Vagina (tissue), 2 donors: Measurements from ENCODE around the gene PNMA8C. TPM values are rescaled to one million over a fixed set of nuclear protein-coding genes. Genes with fewer than 3 reads are reported as not detected.

ENCODE experiments used
- DNase-seq, 2 donors: peaks; one replicate each; pipeline ENCODE4 v3.0.0-alpha.2; 2017; ENCODE audit errors: extremely low spot score in 2 of 2
- H3K27ac ChIP-seq: fragments of 200-600 bp; sonication (generic); one replicate; pipeline ENCODE4 v1.5.1; 2019
- H3K27me3 ChIP-seq: fragments of 200-600 bp; sonication (generic); one replicate; pipeline ENCODE4 v1.5.1; 2019
- H3K36me3 ChIP-seq, 2 donors: fragments of 200-600 bp; sonication (generic); one replicate each; pipeline ENCODE4 v1.5.1; 2017 to 2019
- H3K4me1 ChIP-seq: fragments of 200-600 bp; sonication (generic); one replicate; pipeline ENCODE4 v1.5.1; 2019
- H3K4me3 ChIP-seq, 2 donors: fragments of 200-600 bp; sonication (generic); 1 replicate in 1 of 2; 2 replicates in 1 of 2; pipeline ENCODE4 v1.5.1; 2016 to 2019
- H3K9me3 ChIP-seq: fragments of 200-600 bp; sonication (generic); one replicate; pipeline ENCODE4 v1.5.1; 2019
- POLR2A ChIP-seq, 2 donors: fragments of 450-650 bp; IDR thresholded peaks; one replicate each; pipeline ENCODE4 v1.6.1; 2017; ENCODE audit warnings: antibody characterized with exemption in 2 of 2, mild to moderate bottlenecking in 2 of 2, moderate library complexity in 2 of 2
- POLR2AphosphoS5 ChIP-seq, 2 donors: sonication (generic); formaldehyde crosslinking; IDR thresholded peaks; one replicate each; pipeline ENCODE4 v1.9.0; 2017; ENCODE audit warnings: antibody characterized with exemption in 2 of 2, mild to moderate bottlenecking in 2 of 2, low read depth in 1 of 2; ENCODE audit not compliant: insufficient read depth in 1 of 2
- intact Hi-C: fragments of 100-400 bp; cut with DNase I; formaldehyde crosslinking; loops from one replicate; pipeline ENCODE4 v1.15.1; 2023
- total RNA-seq: library from RNA; depleted of rRNA; stranded (reverse); fragments of >200 nt; gene quantifications from one replicate; pipeline ENCODE4 v1.2.3, GENCODE V29; 2016
- TF ChIP-seq, protein P1 (sequence below), 3 experiments: fragments of 450-650 bp in 2 of 3; fragments of 200-600 bp in 1 of 3; sonication (generic) in 1 of 3; IDR thresholded peaks; one replicate each; pipeline ENCODE4 v1.5.1; 2017 to 2019; ENCODE audit warnings: antibody characterized with exemption in 3 of 3, mild to moderate bottlenecking in 2 of 3, moderate library complexity in 2 of 3

Gene PNMA8C
- total RNA-seq, result 0.25 TPM

DNA sequence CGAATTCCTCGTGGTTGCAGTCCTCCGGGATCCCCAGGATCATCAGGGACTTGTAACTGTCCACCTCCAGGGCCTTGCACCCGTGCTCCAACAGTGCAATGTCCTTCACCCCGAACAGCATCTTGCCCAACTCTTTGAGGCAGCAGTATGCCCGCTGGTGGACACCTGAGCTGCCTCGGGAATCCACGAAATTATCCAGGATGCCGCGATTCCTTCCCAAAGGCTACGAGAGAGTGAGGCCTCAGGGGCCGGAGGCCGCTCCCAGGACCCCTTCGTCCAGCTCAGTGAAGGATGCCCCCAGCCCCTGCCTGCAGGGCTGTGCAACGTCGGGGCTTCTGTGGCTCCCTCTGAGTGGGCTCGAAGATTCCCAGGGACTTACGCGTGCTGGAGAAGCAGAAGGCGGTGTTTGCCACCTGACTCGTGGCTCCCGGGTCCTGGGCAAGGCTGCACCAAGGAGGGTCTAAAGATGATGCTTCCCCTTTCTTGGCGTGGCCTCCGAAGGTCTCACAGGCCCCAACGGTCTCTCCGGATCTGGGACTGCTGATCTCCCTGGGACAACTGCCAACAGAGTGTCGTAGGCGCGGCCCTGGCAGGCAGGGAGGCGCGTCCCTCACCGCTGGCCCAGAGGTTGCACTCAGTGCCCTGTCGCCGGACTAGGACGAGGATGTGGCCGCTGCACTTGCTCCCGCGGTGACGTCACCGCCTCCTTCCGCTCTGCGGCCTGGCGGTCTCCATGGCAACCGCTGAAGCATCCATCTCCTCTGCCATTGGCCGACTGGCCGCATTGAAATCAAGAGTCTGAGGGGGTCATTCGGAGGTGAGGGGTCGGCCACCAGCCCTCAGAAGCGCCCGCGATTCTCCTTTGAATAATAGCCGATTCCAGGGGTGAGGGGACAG, at the start of gene PNMA8C:
Gene PNMA8C (minus strand): TSS at position 698 of the 897 bp plus-strand sequence. CDS start 577 bp downstream, at position 121.
- no peak for DNase-seq
- Histone ChIP-seq H3K4me3 (peak within 1 kb of the TSS; percentile 4 to 27), H3K4me1 (peaks cover 21% of the 10 kb centered on the region), H3K27me3 (no peaks in the 10 kb centered on the region), H3K9me3 (no peaks in the 10 kb centered on the region), H3K27ac (no peak within 1 kb of the TSS), H3K36me3 (no peaks in the 10 kb centered on the region)
- no peak for TF ChIP-seq POLR2AphosphoS5 (IDR thresholded peaks at IDR 0.05; ENCODE audit: insufficient read depth in 1 of 2, low read depth in 1 of 2)
- TF ChIP-seq POLR2A (IDR thresholded peaks at IDR 0.05), result no peak
- TF ChIP-seq, protein P1, sequence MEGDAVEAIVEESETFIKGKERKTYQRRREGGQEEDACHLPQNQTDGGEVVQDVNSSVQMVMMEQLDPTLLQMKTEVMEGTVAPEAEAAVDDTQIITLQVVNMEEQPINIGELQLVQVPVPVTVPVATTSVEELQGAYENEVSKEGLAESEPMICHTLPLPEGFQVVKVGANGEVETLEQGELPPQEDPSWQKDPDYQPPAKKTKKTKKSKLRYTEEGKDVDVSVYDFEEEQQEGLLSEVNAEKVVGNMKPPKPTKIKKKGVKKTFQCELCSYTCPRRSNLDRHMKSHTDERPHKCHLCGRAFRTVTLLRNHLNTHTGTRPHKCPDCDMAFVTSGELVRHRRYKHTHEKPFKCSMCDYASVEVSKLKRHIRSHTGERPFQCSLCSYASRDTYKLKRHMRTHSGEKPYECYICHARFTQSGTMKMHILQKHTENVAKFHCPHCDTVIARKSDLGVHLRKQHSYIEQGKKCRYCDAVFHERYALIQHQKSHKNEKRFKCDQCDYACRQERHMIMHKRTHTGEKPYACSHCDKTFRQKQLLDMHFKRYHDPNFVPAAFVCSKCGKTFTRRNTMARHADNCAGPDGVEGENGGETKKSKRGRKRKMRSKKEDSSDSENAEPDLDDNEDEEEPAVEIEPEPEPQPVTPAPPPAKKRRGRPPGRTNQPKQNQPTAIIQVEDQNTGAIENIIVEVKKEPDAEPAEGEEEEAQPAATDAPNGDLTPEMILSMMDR (IDR thresholded peaks at IDR 0.05), result no peak
- intact Hi-C loops, result no loop called here

DNA sequence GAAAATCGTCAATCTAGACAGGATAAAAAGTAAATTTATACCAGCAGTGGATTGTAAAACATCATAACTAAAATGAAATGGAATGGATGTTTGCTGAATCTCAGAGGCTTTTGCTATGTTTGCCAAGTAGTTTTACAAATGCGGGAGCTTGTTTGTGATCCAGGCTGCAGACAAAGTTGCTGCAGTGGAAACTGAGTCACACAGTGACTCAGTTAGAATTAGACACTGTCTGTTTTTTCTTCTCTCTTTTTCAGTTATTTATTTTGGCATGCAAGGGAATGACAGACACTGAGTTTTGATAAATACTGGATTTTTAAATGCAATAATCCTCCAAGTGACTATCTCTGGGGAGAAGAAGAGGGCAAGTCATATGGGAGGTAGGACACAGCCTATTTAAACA, 47.2 kb upstream of the PNMA8C start:
- peaks cover 16% of the 10 kb centered on the region for H3K4me1 ChIP-seq
- intact Hi-C loops, result no loop called here
- TF ChIP-seq POLR2A (IDR thresholded peaks at IDR 0.05), result no peak
- TF ChIP-seq, protein P1 (IDR thresholded peaks at IDR 0.05), result no peak
- TF ChIP-seq POLR2AphosphoS5 (IDR thresholded peaks at IDR 0.05; ENCODE audit: insufficient read depth in 1 of 2, low read depth in 1 of 2), result no peak
- H3K9me3 ChIP-seq, result no peaks in the 10 kb centered on the region
- no peak for DNase-seq
- no peaks in the 10 kb centered on the region for H3K36me3 ChIP-seq
- no peak overlapping the region for H3K4me3 ChIP-seq
- H3K27ac ChIP-seq, result no peak overlapping the region
- H3K27me3 ChIP-seq, result no peaks in the 10 kb centered on the region

DNA sequence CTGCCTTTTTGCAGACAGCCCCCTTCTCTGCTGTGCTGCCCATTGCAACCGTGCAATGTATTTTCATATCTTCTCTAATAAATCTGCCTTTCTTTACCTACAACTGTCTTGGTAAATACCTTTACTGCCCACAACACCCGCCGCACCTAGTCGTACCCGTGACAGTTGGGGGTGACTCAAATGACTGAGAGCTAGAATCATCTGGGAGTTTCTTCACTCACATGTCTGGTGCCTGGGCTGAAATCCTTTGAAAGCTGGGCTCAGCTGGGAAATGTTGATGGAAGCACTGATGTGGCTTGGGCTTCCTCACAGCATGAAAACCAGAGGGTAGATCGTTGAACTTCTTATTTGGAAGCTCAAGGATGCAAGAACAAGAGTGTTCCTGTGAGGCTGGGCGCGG, 45.5 kb upstream of the PNMA8C start:
- Histone ChIP-seq H3K27ac (no peak overlapping the region), H3K27me3 (no peaks in the 10 kb centered on the region)
- intact Hi-C loops, result no loop called here

DNA sequence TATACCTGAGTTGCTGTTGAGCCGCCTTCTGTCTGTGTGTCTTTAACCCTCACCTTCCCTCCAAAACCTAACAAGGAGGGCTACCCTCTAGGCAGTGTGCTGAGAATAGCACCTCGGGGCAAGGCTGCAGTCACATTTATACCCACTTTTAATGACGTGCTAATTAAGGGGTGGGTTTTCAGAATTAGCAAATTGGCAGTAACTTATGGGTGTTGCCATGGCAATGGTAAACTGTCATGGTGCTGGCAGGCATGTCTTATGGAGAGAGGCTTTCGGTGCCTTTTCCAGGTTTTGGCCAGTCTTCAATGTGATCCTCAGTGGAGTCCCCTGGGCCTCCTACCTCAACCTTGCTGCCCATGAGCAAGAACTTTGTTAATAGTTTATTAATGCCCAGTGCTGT, 43.9 kb upstream of the PNMA8C start:
- H3K27ac ChIP-seq, result no peak overlapping the region
- H3K4me1 ChIP-seq, result peaks cover 16% of the 10 kb centered on the region
- H3K36me3 ChIP-seq, result no peaks in the 10 kb centered on the region
- no peak overlapping the region for H3K4me3 ChIP-seq
- no peaks in the 10 kb centered on the region for H3K9me3 ChIP-seq
- no peak for DNase-seq
- intact Hi-C loops, result no loop called here
- H3K27me3 ChIP-seq, result no peaks in the 10 kb centered on the region
- TF ChIP-seq, protein P1 (IDR thresholded peaks at IDR 0.05), result no peak
- TF ChIP-seq POLR2A (IDR thresholded peaks at IDR 0.05), result no peak
- TF ChIP-seq POLR2AphosphoS5 (IDR thresholded peaks at IDR 0.05; ENCODE audit: insufficient read depth in 1 of 2, low read depth in 1 of 2), result no peak

More for the DNA sequence above, 45.5 kb upstream of the PNMA8C start:
- peak in 1 of 2 donors; percentile 47 for DNase-seq
- TF ChIP-seq POLR2A (IDR thresholded peaks at IDR 0.05), result no peak
- no peak for TF ChIP-seq POLR2AphosphoS5 (IDR thresholded peaks at IDR 0.05; ENCODE audit: insufficient read depth in 1 of 2, low read depth in 1 of 2)
- TF ChIP-seq, protein P1 (IDR thresholded peaks at IDR 0.05), result no peak
- H3K9me3 ChIP-seq, result no peaks in the 10 kb centered on the region
- no peak overlapping the region for H3K4me3 ChIP-seq
- peaks cover 16% of the 10 kb centered on the region for H3K4me1 ChIP-seq
- H3K36me3 ChIP-seq, result no peaks in the 10 kb centered on the region
